ENCODE data around the gene STEAP2. TPM values are rescaled to one million over a fixed set of nuclear protein-coding genes. Genes with fewer than 3 reads are reported as not detected.

Gene STEAP2
- total RNA-seq, 1 experiment from 2014 or later = 2.2 TPM

GRCh38 chr7:90192876-90193750 lies 18.4 kb upstream of the STEAP2 start:
- DNase-seq (ENCODE audit: extremely low read depth, low read depth) = no peak

- DNase-seq (ENCODE audit: extremely low read depth, low read depth) = no peak
These were observed 16.4 kb upstream of the STEAP2 start for GRCh38 chr7:90194911-90195809.

- DNase-seq (ENCODE audit: extremely low read depth, low read depth) = no peak
These were observed 9.9 kb upstream of the STEAP2 start for GRCh38 chr7:90201500-90202195.

GRCh38 chr7:90207956-90208355 lies 3.6 kb upstream of the STEAP2 start:
- no peak for DNase-seq (ENCODE audit: extremely low read depth, low read depth)

GRCh38 chr7:90209776-90210175 lies 1.8 kb upstream of the STEAP2 start:
- no peak for DNase-seq (ENCODE audit: extremely low read depth, low read depth)

GRCh38 chr7:90210475-90210874 lies 1.1 kb upstream of the STEAP2 start:
- no peak for DNase-seq (ENCODE audit: extremely low read depth, low read depth)

GRCh38 chr7:90210981-90211380 lies 559 bp upstream of the STEAP2 start:
- no peak for DNase-seq (ENCODE audit: extremely low read depth, low read depth)

- DNase-seq (ENCODE audit: extremely low read depth, low read depth) = no peak
These were observed 582 bp downstream of the STEAP2 start for GRCh38 chr7:90212149-90212495.

- no peak for DNase-seq (ENCODE audit: extremely low read depth, low read depth)
These were observed 2.0 kb downstream of the STEAP2 start for GRCh38 chr7:90213521-90213920.

GRCh38 chr7:90216080-90216674 lies 4.6 kb downstream of the STEAP2 start:
- DNase-seq (ENCODE audit: extremely low read depth, low read depth) = no peak

- no peak for DNase-seq (ENCODE audit: extremely low read depth, low read depth)
These were observed 5.2 kb downstream of the STEAP2 start for GRCh38 chr7:90216771-90217170.

GRCh38 chr7:90222390-90222789 lies 10.8 kb downstream of the STEAP2 start:
- DNase-seq (ENCODE audit: extremely low read depth, low read depth) = no peak

- DNase-seq (ENCODE audit: extremely low read depth, low read depth) = no peak
These were observed 11.5 kb downstream of the STEAP2 start for GRCh38 chr7:90222811-90223725.

GRCh38 chr7:90224195-90224594 lies 12.7 kb downstream of the STEAP2 start:
- no peak for DNase-seq (ENCODE audit: extremely low read depth, low read depth)

- no peak for DNase-seq (ENCODE audit: extremely low read depth, low read depth)
These were observed 13.6 kb downstream of the STEAP2 start for GRCh38 chr7:90225181-90225580.

- DNase-seq (ENCODE audit: extremely low read depth, low read depth) = no peak
These were observed 14.1 kb downstream of the STEAP2 start for GRCh38 chr7:90225601-90226000.

- no peak for DNase-seq (ENCODE audit: extremely low read depth, low read depth)
These were observed 15.7 kb downstream of the STEAP2 start for GRCh38 chr7:90227259-90227658.

GRCh38 chr7:90229682-90230081 lies 18.1 kb downstream of the STEAP2 start:
- DNase-seq (ENCODE audit: extremely low read depth, low read depth) = no peak

- DNase-seq (ENCODE audit: extremely low read depth, low read depth) = no peak
These were observed 19.3 kb downstream of the STEAP2 start for GRCh38 chr7:90230834-90231233.

GRCh38 chr7:90231304-90231703 lies 19.8 kb downstream of the STEAP2 start:
- no peak for DNase-seq (ENCODE audit: extremely low read depth, low read depth)

Data from NCI-H460 (cell line).